GM21528 (cell line): ENCODE data around the gene EVPL.
A peak's percentile ranks its signal among the peaks of the same experiment; 100 is the strongest.
"Not testable (repeated sequence)": the region's sequence is repeated elsewhere in the genome, so short reads cannot be mapped to it uniquely, and the experiment has no call there.

Source experiments
- ATAC-seq: cut with Tn5 transposase; IDR thresholded peaks from one replicate; pipeline ENCODE4 v1.9.1; 2021; ENCODE audit warnings: mild to moderate bottlenecking, moderate library complexity; ENCODE audit not compliant: unreplicated experiment, low FRiP score

The EVPL gene

DNA sequence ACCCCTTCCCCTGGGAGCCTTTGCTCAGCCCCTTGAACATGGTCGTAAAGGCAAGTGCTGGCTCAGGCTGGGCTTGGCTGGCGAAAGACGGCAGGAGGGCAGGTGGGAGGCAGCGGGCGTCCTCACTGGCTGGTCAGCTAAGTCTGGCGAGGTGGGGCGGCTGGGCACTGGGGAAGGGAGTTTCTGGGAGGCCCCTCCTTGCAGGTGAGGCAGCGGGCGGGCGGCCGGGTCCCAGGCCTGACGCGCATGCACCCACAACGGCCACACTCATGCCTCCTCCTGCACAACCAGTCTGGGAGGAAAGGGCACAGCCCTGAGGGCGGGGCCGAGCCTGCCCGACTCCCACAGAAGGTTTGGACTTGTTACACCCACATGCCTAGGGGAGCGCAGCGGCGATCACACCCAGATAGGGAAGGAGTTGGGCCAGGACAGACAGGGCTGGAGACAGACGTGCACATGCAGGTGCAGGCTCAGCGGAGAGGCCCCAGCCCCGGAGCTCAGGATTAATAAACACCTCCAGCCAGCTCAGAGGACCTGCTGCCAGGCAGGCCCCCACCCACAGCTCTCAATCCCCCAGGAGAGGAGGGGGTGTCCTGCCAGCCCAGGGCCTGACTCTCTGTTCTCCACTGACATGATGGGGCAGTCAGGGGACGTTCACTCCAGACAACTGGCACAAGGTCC lies at the start of gene EVPL:
TSS of gene EVPL (minus strand) at position 148 of the 681 bp plus-strand sequence. CDS start at position 40, 108 bp downstream.
- no peak for ATAC-seq

DNA sequence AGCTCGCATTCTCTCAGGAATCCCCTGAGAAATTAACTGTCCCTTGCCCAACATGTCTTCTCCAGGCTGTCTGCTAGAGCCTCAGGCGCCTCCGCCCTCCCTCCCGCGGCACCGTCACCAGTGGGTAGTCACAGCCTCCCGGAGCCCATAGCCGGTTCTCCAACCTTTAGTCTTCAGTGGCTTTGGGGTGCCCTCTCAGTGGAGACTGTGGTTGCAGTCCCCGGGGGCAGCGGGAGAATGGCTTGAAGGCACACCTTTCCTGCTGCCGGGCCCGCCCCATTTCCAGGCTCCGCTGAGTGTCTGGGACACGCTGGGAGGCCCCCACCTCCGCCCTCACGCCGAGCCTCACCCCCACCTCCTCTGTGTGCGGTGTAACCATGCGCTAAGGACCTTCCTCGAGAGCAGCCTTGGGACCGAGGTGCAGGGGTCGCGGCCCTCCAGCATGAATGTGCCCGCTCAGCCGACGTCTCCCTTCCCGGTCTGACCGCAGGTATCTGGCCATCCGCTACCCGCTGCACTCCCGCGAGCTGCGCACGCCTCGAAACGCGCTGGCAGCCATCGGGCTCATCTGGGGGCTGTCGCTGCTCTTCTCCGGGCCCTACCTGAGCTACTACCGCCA lies 49.1 kb upstream of the EVPL start:
- no peak for ATAC-seq

- no peak for ATAC-seq
These were observed 48.4 kb upstream of the EVPL start for GRCh38 chr17:76075364-76076145.

DNA sequence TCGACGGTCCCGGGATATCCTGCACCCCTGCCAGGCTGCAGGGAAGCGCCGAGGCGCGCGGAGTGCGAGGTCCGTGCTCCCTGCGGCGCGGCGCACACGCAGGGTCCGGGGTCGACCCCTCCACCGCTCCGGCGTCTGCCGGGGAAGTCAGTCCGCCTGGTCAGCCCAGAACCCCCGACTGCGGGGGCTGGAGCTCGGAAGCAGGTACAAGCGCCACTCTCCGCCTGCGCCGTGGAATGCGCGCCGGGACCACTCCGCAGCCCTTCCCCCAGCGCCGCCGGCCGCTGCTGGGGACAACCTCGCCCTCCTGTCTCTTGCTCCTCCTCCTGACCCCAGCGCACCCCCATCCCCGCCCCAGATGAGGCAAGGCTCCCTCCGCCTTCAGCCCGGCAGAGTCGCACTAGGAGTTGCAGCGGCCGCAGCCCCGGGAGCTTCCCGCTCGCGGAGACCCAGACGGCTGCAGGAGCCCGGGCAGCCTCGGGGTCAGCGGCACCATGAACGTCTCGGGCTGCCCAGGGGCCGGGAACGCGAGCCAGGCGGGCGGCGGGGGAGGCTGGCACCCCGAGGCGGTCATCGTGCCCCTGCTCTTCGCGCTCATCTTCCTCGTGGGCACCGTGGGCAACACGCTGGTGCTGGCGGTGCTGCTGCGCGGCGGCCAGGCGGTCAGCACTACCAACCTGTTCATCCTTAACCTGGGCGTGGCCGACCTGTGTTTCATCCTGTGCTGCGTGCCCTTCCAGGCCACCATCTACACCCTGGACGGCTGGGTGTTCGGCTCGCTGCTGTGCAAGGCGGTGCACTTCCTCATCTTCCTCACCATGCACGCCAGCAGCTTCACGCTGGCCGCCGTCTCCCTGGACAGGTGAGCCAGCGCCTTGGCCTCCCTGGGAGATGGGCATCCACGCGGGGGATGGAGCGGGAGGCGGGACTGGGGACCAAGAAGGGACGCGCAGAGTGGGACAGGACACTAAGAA lies 47.6 kb upstream of the EVPL start, which contains the start of gene GALR2:
TSS of gene GALR2 (plus strand) at position 392 of the 974 bp plus-strand sequence. CDS start at position 495, 103 bp downstream.
- ATAC-seq = no peak

DNA sequence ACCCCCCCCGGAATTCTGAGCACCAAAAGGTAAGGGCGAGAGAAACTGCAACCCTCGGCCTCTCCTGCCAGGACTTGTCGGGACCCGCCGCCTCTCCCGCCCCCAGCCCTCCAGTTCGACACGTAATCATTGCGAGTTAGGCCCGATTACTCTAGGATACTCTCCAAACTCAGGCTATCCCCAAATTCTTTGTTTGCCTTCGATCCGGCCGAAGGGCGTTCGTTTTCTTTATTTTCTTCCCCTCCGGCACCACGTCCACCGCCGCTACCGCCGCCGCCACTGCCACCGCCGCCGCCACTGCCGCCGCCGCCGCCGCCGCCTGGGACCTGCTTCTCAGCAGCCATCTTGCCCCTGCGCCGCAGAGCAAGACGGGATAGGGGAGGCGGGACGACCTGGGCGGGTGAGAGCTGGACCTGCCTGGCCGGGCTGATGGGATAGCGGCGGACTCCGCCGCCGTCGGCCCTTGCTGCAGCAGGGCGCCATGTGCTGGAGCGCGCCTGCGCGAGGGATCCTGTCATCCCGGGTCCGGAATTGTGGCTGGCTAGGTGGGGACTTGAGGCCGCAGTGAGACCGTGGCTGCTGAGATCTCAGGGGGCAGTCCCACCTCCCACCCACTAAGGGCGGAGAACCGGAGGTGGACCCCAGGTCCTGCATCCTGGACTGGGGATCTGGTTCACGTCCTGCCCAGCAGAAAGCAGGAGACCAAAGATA lies 45.2 kb upstream of the EVPL start, which contains the start of gene SRP68:
TSS of gene SRP68 (minus strand) at position 370 of the 711 bp plus-strand sequence. CDS start at position 344, 26 bp downstream.
- peak; percentile 84 for ATAC-seq

- ATAC-seq = no peak
These were observed 44.5 kb upstream of the EVPL start for GRCh38 chr17:76071531-76072147.

DNA sequence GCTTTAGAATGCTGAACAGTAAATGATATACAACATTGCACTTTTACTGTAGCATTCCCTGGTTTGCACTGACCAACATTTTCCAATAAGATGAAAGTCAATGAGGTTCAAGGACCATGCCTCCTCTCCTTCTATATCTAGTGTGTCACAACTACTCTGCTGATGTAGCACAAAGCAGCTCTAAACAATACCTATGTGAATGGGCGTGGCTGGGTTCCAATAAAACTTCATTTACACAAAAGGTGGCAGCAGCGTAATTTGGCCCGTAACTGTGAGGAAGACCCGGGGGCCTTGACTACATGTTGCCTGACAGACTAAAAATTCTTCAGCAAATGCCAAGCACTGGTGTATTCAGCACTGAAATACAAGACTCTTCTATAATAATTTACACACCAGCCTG lies 38.7 kb upstream of the EVPL start:
- ATAC-seq = no peak

GRCh38 chr17:76063875-76064546 lies 36.9 kb upstream of the EVPL start:
- no peak for ATAC-seq

DNA sequence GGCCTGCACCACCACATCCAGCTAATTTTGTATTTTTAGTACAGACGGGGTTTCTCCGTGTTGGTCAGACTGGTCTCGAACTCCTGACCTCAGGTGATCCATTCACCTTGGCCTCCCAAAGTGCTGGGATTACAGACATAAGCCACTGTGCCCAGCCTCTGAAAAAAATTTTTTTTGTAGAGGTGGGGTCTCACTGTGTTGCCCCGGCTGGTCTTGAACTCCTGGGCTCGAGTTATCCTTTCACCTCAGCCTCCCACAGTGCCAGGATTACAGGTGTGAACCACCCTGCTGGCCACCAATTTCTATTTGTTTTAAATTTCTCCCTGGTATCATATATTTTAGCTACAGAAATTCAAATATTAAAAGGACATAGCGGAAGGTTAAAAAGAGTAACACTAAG lies 31.2 kb upstream of the EVPL start:
- ATAC-seq = not testable (repeated sequence)

DNA sequence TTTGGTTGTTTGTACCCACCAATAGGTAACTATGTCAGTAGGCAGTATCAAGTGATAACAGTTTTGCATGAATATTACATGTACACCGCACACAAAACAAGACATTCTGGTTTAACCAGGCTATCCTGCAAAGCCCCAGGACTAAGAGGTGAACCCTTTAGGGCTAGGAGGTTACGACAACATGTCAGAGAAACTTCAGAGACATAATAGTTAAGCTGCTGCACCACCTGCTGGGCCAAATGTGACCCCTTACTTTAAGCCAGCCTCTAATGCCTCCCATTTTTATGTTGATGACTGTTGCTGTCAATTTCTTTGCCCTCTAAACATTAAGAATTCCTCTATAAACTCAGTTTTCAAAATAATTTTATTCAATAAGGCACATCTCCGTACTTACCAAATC lies 29.8 kb upstream of the EVPL start:
- ATAC-seq = no peak

GRCh38 chr17:76054112-76054476 lies 27.0 kb upstream of the EVPL start:
- ATAC-seq = no peak

- ATAC-seq = no peak
These were observed 26.4 kb upstream of the EVPL start for GRCh38 chr17:76053246-76054111.

DNA sequence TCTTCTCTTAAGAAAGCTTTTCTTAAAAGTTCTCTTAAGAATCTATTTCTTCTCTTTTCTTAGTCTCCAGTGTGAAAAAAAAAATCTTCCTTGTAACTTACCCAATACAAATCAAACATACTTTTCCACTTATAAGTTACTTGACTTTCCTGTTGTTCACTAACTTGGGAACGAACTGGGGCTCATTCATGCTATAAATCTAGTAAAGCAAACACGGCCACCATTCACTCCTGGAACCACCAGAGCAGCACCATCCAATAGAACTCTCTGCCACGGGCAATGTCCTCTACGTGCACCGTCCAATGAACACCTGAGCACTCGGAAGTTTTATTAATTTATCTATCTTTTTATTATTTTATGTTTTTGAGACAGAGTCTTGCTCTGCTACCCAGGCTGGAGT lies 24.5 kb upstream of the EVPL start:
- no peak for ATAC-seq

DNA sequence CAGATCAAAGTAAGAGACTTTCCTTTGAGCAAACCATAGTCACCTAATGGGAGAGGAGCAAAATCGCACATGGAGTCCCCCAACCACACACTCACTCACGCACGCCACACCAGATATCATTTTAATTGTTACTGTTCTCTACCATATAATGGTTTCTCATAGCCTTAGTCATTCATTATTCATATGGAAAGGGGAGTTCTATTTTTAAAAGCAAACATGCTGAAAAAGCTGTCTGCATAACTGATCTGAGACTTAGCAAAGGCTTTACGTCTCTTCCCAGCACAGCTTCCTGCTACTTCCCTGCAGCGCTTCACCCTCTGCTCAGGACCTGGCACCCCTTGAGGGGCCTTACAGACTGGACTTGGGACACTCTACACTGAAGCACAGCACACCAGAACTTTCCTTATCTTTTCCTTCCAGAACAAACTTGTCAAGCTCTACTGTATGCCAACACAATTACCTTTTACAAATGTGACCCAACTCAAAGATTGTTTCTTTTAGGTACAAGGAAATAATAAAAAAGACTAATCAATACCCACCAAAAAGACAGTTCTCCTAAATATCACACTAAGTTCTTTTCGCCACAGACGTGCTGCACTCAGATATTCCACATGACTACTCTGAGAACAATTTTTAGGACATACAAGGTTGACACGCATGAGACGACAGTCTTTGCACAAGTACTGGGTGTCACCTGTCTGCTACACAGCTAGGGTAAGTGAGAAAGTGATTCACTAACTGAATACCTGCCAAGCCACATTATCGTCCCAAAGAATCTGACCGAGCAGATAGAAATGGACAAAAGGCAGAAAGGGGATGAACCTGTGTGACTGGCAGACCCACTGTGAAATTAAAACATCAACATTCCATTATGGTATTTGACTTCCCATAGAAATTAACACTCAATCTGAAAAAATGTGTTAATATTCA lies 23.7 kb upstream of the EVPL start:
- no peak for ATAC-seq

DNA sequence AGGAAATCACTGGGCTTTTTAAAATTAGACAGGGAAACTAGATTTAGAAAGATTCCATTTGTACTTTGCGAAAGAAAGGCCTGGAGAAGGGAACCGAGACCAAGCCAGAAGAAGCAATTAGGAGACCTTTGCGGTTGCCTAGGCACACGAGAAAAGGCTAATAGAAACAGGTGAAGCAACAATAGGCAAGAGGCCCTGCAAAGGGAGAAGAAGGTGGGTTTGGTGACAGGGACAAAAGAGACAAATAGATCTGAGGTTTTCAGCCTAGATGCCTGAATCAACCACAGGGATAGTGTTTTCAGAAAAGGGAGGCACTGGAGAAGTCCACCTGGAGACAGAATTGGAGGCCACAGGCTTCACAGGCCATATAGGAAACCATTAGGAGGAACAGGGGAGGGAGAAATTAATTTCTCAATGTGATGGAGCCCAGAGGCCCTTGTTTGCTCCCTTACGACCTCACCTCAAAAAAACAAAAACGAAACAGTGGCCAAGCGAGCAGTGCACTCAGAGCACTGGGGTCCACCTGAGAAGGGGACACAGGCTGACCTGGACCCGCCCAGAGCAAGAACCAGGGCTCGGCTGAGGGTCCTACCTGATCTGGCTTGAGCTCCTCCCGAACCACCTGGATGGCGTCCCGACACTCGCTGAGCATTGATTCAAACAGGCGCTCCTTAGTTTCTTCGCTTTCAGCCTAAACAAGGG lies 22.9 kb upstream of the EVPL start:
- ATAC-seq = no peak

- no peak for ATAC-seq
These were observed 22.1 kb upstream of the EVPL start for GRCh38 chr17:76049239-76049638.
